ENCODE data around the gene TEDC2. TPM values are rescaled to one million over a fixed set of nuclear protein-coding genes. Genes with fewer than 3 reads are reported as not detected.
A peak's percentile ranks its signal among the peaks of the same experiment; 100 is the strongest.

Gene TEDC2, protein sequence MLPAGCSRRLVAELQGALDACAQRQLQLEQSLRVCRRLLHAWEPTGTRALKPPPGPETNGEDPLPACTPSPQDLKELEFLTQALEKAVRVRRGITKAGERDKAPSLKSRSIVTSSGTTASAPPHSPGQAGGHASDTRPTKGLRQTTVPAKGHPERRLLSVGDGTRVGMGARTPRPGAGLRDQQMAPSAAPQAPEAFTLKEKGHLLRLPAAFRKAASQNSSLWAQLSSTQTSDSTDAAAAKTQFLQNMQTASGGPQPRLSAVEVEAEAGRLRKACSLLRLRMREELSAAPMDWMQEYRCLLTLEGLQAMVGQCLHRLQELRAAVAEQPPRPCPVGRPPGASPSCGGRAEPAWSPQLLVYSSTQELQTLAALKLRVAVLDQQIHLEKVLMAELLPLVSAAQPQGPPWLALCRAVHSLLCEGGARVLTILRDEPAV
- 89.3 and 110 TPM in 2 replicates for total RNA-seq (2014; rRNA removed; shearing (Covaris generic))
- total RNA-seq (2022) = 48.0 and 56.0 TPM in 2 replicates
- Bru-seq, nascent RNA = percentile 60 among the genes with signal in this experiment
- percentile 64 among the genes with signal in this experiment for BruChase-seq, experiment 1, labeled RNA remaining after a 6-hour chase
- percentile 67 among the genes with signal in this experiment for BruChase-seq, experiment 2, labeled RNA remaining after a 2-hour chase
- long read RNA-seq, transcript TEDC2-201 (10 exons, 1,662 nt) = major isoform, 20 of 77 reads
- long read RNA-seq, transcript TEDC2-210 (9 exons, 1,911 nt) = minor isoform, 19 of 77 reads
- long read RNA-seq, partial matches to known transcripts = 16 of 77 reads
- long read RNA-seq, other reads (novel, unspliced or antisense) = 20 of 77 reads

DNA sequence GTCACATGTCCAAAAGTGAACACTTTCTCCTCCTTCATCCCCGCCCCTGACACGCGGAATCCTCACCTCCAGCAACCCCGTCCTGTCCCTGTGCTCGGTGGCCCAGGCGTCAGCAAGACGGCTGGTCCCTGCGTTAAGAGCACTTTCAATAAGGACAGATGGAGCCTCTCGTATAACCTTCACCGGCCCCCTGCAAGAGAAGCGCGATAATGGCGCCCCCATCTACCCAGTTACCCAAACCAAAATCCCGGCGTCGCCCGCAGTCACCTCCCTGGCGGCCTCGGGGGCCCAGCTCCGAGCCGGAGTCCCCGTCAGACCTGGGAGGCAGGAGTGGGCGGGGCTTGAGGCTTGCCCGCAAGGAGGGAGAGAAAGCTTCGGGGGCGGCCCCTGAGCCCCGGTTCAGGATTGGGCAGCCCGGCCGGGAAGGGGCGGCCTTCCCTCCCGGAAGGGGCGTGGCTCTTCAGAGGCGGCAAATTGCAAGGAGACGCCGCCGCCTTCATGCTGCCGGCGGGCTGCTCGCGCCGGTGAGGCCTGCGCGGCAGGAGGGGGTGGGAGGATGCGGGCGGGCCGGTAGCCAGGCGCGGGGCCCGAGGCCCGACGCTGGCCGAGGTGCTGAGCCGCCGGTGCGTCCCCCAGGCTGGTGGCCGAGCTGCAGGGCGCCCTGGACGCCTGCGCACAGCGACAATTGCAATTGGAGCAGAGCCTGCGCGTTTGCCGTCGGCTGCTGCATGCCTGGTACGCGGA is at the start of gene TEDC2:
Gene TEDC2 (plus strand): TSS at position 463 of the 744 bp plus-strand sequence. CDS start 36 bp downstream, at position 499.
- BruUV-seq (replicated peaks) = no TSS peak
- no peak within 1 kb of the TSS; the same call in 1 of the 2 replicates for H2AFZ ChIP-seq (ENCODE audit: low read length)
- intact Hi-C loops (cut with micrococcal nuclease; ENCODE audit: unreplicated experiment) = no loop called here

DNA sequence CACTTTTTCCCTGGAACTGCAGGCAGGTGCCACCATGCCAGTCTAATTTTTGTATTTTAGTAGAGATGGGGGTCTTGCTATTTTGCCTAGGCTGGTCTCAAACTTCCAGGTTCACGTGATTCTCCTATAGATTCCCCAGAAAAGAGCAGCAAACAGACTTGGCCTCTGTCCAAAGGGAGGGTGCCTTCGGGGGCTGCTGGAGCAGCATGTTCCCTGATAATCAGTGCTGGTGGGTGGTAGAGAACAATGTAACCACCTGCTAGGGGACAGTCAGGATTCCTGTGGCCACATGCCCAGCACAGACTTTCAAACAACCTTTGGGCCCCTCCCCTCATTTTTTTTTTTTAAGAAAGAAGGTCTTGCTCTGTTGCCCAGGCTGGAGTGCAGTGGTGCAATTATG is 44.8 kb upstream of the TEDC2 start:
- intact Hi-C loops (cut with micrococcal nuclease; ENCODE audit: unreplicated experiment) = no loop called here
- H3K79me2 ChIP-seq (ENCODE audit: insufficient read depth, low read depth, low read length) = no peaks in the 10 kb centered on the region
- CTCF ChIA-PET (ENCODE audit: unreplicated experiment) = no interaction called here
- H3K4me2 ChIP-seq (ENCODE audit: low read length) = no peak overlapping the region
- no peaks in the 10 kb centered on the region for H4K20me1 ChIP-seq (ENCODE audit: insufficient read depth, low read length)
- POLR2A ChIA-PET = no interaction called here
- H3K4me1 ChIP-seq (ENCODE audit: insufficient read depth, low read length, poor library complexity, severe bottlenecking) = no peaks in the 10 kb centered on the region
- H3K9me2 ChIP-seq (ENCODE audit: insufficient read depth, low read length) = no peaks in the 10 kb centered on the region
- TF ChIP-seq, protein P1, sequence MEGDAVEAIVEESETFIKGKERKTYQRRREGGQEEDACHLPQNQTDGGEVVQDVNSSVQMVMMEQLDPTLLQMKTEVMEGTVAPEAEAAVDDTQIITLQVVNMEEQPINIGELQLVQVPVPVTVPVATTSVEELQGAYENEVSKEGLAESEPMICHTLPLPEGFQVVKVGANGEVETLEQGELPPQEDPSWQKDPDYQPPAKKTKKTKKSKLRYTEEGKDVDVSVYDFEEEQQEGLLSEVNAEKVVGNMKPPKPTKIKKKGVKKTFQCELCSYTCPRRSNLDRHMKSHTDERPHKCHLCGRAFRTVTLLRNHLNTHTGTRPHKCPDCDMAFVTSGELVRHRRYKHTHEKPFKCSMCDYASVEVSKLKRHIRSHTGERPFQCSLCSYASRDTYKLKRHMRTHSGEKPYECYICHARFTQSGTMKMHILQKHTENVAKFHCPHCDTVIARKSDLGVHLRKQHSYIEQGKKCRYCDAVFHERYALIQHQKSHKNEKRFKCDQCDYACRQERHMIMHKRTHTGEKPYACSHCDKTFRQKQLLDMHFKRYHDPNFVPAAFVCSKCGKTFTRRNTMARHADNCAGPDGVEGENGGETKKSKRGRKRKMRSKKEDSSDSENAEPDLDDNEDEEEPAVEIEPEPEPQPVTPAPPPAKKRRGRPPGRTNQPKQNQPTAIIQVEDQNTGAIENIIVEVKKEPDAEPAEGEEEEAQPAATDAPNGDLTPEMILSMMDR (conservative IDR thresholded peaks at IDR 0.05; ENCODE audit: low read length) = no peak
- TF ChIP-seq EZH2phosphoT487 (IDR thresholded peaks at IDR 0.05; ENCODE audit: borderline replicate concordance, low read depth, low read length) = no peak
- H3K27ac ChIP-seq (ENCODE audit: low read depth, low read length, poor library complexity, severe bottlenecking) = no peak overlapping the region
- no peak overlapping the region for H2AFZ ChIP-seq (ENCODE audit: low read length)
- H3K4me3 ChIP-seq (ENCODE audit: low read depth, low read length, poor library complexity, severe bottlenecking) = no peak overlapping the region
- no peaks in the 10 kb centered on the region for H3K9me3 ChIP-seq (ENCODE audit: low read length)
- BruUV-seq (replicated peaks) = no TSS peak
- DNase-seq (ENCODE audit: low spot score) = no peak
- no peaks in the 10 kb centered on the region for H3K36me3 ChIP-seq (ENCODE audit: insufficient read depth, low read length)

More for the DNA sequence above, at the start of gene TEDC2:
- Histone ChIP-seq H3K79me2 (ENCODE audit: insufficient read depth, low read depth, low read length) (peaks cover 18% of the 10 kb centered on the region; the same call in 1 of the 2 replicates), H4K20me1 (ENCODE audit: insufficient read depth, low read length) (no peaks in the 10 kb centered on the region), H3K27ac (ENCODE audit: low read depth, low read length, poor library complexity, severe bottlenecking) (peak within 1 kb of the TSS; percentile 69), H3K36me3 (ENCODE audit: insufficient read depth, low read length) (peaks cover 76% of the 10 kb centered on the region), H3K9me2 (ENCODE audit: insufficient read depth, low read length) (no peaks in the 10 kb centered on the region), H3K4me1 (ENCODE audit: insufficient read depth, low read length, poor library complexity, severe bottlenecking) (peaks cover 36% of the 10 kb centered on the region), H3K4me3 (ENCODE audit: low read depth, low read length, poor library complexity, severe bottlenecking) (peak within 1 kb of the TSS; percentile 79), H3K9me3 (ENCODE audit: low read length) (no peaks in the 10 kb centered on the region), H3K4me2 (ENCODE audit: low read length) (peak within 1 kb of the TSS; percentile 99)
- CTCF ChIA-PET (ENCODE audit: unreplicated experiment) = interaction anchor here (0.7 to 1.6 kb wide), 2 partner anchors 9 to 762 kb away, joined by 3 to 4 read pairs; no protein-coding TSS in a partner anchor
- DNase-seq (ENCODE audit: low spot score) = peak; percentile 98
- TF ChIP-seq EZH2phosphoT487 (IDR thresholded peaks at IDR 0.05; ENCODE audit: borderline replicate concordance, low read depth, low read length) = no peak
- TF ChIP-seq, protein P1 (conservative IDR thresholded peaks at IDR 0.05; ENCODE audit: low read length) = 0 out of 2 replicates have a peak, but pooled peaks have one; percentile 25
- POLR2A ChIA-PET = interaction anchor here (0.6 to 1.9 kb wide), 5 partner anchors 9 to 253 kb away, joined by 3 to 11 read pairs (median 4); partner anchors contain the start of gene NTN3
